HUDEP-2 (cell line): ENCODE results near the gene MEGF10.

Experiments used
- DNase-seq, 76 experiments: peaks; one replicate each; lab custom pipeline; 2025; ENCODE audit not compliant: unreplicated experiment in 76 of 76; lab: John Stamatoyannopoulos, UW

MEGF10 gene

GRCh38 chr5:127406326-127407121 lies 115.9 kb downstream of the MEGF10 start:
- no peak for DNase-seq

GRCh38 chr5:127409246-127409917 lies 118.8 kb downstream of the MEGF10 start:
- DNase-seq: no peak

GRCh38 chr5:127409921-127410675 lies 119.5 kb downstream of the MEGF10 start:
- DNase-seq: no peak

GRCh38 chr5:127410959-127411358 lies 120.4 kb downstream of the MEGF10 start:
- no peak for DNase-seq

- no peak for DNase-seq
These were observed 120.8 kb downstream of the MEGF10 start for GRCh38 chr5:127411381-127411780.

GRCh38 chr5:127412698-127413097 lies 122.1 kb downstream of the MEGF10 start:
- DNase-seq: no peak

GRCh38 chr5:127415034-127415433 lies 124.4 kb downstream of the MEGF10 start:
- no peak for DNase-seq

- DNase-seq: no peak
These were observed 126.3 kb downstream of the MEGF10 start for GRCh38 chr5:127416906-127417305.

- no peak for DNase-seq
These were observed 126.9 kb downstream of the MEGF10 start for GRCh38 chr5:127417528-127417927.

- DNase-seq: no peak
These were observed 127.8 kb downstream of the MEGF10 start for GRCh38 chr5:127418367-127418766.

- no peak for DNase-seq
These were observed 128.5 kb downstream of the MEGF10 start for GRCh38 chr5:127418974-127419682.

- no peak for DNase-seq
These were observed 129.2 kb downstream of the MEGF10 start for GRCh38 chr5:127419683-127420257.

- no peak for DNase-seq
These were observed 130.2 kb downstream of the MEGF10 start for GRCh38 chr5:127420758-127421157.

- DNase-seq: no peak
These were observed 130.9 kb downstream of the MEGF10 start for GRCh38 chr5:127421471-127421870.

- no peak for DNase-seq
These were observed 132.7 kb downstream of the MEGF10 start for GRCh38 chr5:127423173-127423798.

GRCh38 chr5:127425037-127425436 lies 134.4 kb downstream of the MEGF10 start:
- DNase-seq: no peak

GRCh38 chr5:127425868-127426267 lies 135.3 kb downstream of the MEGF10 start:
- peak in 8 of 76 experiments; percentile 6 to 29 (median 12) for DNase-seq

- DNase-seq: no peak
These were observed 136.1 kb downstream of the MEGF10 start for GRCh38 chr5:127426661-127427060.

GRCh38 chr5:127428276-127428675 lies 137.7 kb downstream of the MEGF10 start:
- no peak for DNase-seq

GRCh38 chr5:127428748-127429147 lies 138.2 kb downstream of the MEGF10 start:
- peak in 3 of 76 experiments; percentile 1 to 27 (median 9) for DNase-seq
